Activated T-helper 1 cell treated with anti-CD3 and anti-CD28 coated beads, Interleukin-12 subunit alpha, Interleukin-12 subunit beta, Interleukin-2, Interleukin-4 antibody, amounts not matched to agents 30 ng/mL and 10 ng/mL and 1 ng/mL, durations not matched to agents 14 hours and 24 hours and 36 hours (primary cell): ENCODE results near the gene KRT33A. TPM values are rescaled to one million over a fixed set of nuclear protein-coding genes. Genes with fewer than 3 reads are reported as not detected.

ENCODE experiments used
- DNase-seq: peaks from one replicate; pipeline ENCODE4 v3.0.0; 2021; ENCODE audit warnings: low spot score
- H3K27ac Mint-ChIP-seq: one replicate; pipeline ENCODE4 v1.8.0; 2021; ENCODE audit warnings: mild to moderate bottlenecking, mixed read lengths
- H3K27me3 Mint-ChIP-seq: one replicate; pipeline ENCODE4 v1.8.0; 2022; ENCODE audit warnings: mild to moderate bottlenecking, moderate library complexity, mixed read lengths; ENCODE audit not compliant: insufficient read depth
- H3K36me3 Mint-ChIP-seq: one replicate; pipeline ENCODE4 v1.8.0; 2021; ENCODE audit warnings: low read depth, mixed read lengths
- H3K4me1 Mint-ChIP-seq: one replicate; pipeline ENCODE4 v1.8.0; 2021; ENCODE audit warnings: low read depth, mixed read lengths
- H3K4me3 Mint-ChIP-seq: one replicate; pipeline ENCODE4 v1.8.0; 2021; ENCODE audit warnings: mild to moderate bottlenecking, moderate library complexity, mixed read lengths
- H3K9me3 Mint-ChIP-seq: one replicate; pipeline ENCODE4 v1.8.0; 2021; ENCODE audit warnings: mixed read lengths
- intact Hi-C: fragments of 100-400 bp; cut with micrococcal nuclease; formaldehyde crosslinking; loops from one replicate; pipeline ENCODE4 v1.15.1; 2024
- total RNA-seq: library from RNA; stranded (reverse); gene quantifications from 2 replicates; pipeline ENCODE4 v1.2.3, GENCODE V29; 2022

The KRT33A gene
- total RNA-seq, 1 donor from 2014 or later = not detected

DNA sequence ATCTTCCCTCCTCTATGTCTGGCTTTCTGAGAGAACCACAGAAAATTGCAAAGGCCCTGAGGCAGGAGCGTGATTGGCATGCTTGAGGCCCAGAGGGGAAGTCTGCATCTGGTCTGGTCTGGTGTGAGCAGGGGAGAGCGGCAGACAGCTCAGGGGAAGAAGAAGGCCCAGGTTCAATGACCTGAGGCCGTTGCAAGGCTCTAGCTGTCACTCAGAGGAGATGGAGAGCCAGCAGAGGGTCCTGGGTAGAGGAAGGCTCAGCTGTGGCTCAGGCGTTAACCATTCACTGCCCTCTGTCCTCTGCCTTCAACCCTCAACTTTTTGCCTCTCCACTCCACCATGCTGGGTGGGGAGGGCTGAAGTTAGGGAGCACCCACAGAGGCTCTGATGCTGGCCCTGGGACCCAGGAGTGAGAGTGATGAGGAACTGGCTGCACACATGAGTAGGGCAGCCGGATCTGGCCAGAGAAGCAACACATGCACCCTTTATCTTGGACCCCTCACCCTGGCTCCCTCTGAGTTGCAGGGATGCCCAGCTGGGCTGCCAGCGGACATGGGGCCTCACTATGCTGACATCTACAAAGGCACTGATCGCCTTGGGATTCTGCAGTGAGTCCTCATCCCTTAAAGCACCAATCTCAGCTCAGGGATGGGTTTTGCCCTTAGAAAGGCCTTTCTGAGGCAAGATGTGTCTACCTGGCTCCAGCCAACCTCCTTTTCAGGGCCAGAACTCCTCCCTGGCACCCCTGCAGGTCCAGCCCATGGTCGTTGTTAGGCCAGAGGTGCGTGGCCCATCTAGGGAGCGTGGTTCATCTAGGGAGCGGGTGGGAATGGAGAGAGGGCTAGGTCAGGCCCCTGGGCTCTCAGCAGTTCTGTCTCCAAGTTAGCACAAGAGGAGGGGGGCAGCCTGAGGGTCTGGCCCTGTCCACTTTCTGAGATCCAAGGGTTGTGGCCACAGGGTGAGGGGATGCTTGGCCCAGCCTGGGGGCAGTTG lies 27.4 kb downstream of the KRT33A start:
- Mint-ChIP-seq H3K27ac (no peak overlapping the region), H3K27me3 (no peaks in the 10 kb centered on the region), H3K4me1 (peaks cover 7% of the 10 kb centered on the region), H3K4me3 (no peak overlapping the region), H3K9me3 (peaks cover 18% of the 10 kb centered on the region), H3K36me3 (no peaks in the 10 kb centered on the region)
- intact Hi-C loops = loop anchor here (2.0 to 5.0 kb wide), 2 partner anchors 416 to 520 kb away; no protein-coding TSS in a partner anchor
- no peak for DNase-seq

DNA sequence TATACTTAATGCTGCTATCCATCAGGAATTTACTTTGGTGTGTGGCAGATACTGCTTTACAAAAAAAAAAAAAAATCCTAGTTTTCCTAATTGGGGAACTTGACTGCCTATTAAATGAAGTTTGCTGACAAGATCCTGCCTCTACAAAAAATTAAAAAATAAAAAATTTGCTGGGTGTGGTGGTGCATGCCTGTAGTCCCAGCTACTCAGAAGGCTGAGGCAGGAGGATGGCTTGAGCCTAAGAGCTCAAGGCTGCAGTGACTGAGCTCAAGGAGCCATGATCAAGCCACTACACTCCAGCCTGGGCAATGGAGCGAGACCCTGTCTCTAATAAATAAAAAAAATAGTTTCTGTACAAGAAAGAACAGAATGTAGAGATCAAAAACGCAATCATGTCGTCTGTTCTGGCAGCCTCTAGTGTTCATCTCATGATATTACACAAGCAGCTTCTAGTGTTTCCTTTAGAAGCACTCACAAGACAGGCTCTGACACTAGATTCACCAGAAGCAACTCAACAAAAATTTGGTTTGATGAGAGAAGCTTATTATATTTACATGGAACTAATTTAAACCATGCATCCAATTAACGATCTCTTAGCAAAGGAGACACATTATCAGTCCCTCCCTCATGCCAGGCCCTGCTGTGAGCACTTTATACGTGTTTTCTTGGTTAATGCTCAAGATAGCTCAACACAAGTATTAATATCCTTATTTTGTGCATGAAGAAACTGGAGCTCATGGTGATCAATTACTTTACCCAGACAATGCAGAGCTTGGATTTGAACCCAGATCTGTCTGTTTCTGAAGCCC lies 28.3 kb downstream of the KRT33A start:
- peaks cover 7% of the 10 kb centered on the region for H3K4me1 Mint-ChIP-seq
- H3K27me3 Mint-ChIP-seq = no peaks in the 10 kb centered on the region
- H3K9me3 Mint-ChIP-seq = peaks cover 18% of the 10 kb centered on the region
- no peak for DNase-seq
- no peak overlapping the region for H3K4me3 Mint-ChIP-seq
- H3K36me3 Mint-ChIP-seq = no peaks in the 10 kb centered on the region
- H3K27ac Mint-ChIP-seq = no peak overlapping the region
- intact Hi-C loops = loop anchor here (2.0 to 5.0 kb wide), 2 partner anchors 415 to 519 kb away; no protein-coding TSS in a partner anchor

DNA sequence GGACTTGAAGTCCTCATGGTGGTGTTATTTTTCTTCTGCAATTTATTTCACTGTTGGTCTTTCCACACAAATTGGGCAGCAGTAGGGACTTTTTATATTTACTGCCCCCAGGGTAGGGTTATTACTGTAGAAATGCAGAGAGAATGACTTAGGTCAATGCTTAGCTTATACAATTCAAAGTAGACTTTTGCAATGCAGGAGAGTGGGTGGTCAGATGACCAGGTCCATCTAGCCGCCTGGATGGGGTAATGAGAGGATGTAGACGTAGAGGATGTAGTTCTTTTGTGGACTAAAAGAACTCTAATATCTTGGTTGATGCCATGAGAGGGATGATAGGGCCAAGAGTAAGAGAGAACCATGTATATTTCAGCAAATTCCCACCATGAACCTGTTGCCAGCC lies 32.4 kb downstream of the KRT33A start:
- Mint-ChIP-seq H3K4me1 (peaks cover 7% of the 10 kb centered on the region), H3K36me3 (no peaks in the 10 kb centered on the region), H3K9me3 (peaks cover 18% of the 10 kb centered on the region), H3K4me3 (no peak overlapping the region), H3K27ac (no peak overlapping the region), H3K27me3 (peaks cover 3% of the 10 kb centered on the region)
- DNase-seq = no peak
- intact Hi-C loops = no loop called here

DNA sequence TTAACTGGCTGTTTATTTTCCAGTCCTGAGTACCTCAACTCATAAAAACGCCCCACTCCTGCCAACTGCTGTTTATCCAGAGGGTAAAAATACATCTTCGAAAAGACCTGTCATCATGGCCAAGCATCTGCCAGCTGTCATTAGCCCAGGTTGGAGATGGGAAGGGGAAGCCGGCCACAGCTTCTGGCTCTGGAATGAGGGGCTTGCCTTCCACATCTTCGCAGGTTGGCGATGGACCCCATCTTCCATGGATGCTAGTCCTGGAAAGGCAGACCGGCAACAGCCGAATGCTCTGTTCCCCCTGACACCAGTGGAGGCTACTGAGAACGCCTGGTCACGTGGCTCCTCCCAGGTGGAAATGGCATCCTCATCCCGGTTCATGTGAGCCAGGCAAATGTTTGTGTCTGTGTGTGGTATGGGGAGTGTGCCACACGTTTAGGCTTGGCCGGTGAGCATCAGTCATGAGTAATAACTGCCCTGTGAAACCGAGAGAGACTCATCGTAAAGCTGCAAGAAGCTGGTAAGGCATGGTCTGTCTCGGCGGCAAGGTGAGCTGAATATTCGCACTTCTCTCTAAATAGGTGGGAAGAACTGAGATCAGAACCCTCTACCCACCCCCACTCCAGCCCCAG lies 34.7 kb downstream of the KRT33A start:
- peaks cover 6% of the 10 kb centered on the region for H3K27me3 Mint-ChIP-seq
- H3K36me3 Mint-ChIP-seq = no peaks in the 10 kb centered on the region
- no peak for DNase-seq
- peaks cover 3% of the 10 kb centered on the region for H3K4me1 Mint-ChIP-seq
- no peak overlapping the region for H3K4me3 Mint-ChIP-seq
- no peak overlapping the region for H3K27ac Mint-ChIP-seq
- intact Hi-C loops = no loop called here
- H3K9me3 Mint-ChIP-seq = peaks cover 18% of the 10 kb centered on the region

DNA sequence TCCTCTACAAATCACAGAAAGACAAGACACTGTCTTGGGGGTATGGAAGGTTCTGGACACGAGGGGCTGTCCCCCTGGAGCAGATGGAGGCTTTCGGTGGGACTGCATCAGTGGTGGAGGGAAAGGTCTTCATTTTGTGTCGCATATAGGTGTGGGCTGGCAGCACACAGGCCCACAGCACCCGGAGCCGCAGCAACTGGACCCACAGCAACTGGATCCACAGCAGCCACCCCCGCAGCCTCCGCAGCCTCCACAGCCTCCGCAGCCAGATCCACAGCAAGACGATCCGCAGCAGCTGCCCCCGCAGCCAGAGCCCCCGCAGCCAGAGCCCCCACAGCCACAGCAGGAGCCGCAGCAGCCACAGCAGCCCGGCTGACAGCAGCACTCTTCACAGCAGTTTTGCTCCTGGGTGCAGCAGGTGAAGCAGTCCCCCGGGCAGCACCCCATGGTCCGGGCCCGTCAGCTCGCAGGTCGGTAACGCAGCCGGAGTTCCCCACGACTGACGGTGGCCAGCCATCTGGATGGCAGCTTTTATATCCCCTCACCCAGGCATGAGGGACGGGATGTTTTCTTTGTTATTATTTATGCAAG lies 35.3 kb downstream of the KRT33A start, which contains the start of gene KRTAP17-1:
TSS of gene KRTAP17-1 (minus strand) at position 507 of the 591 bp plus-strand sequence. CDS start at position 447, 60 bp downstream.
- no peak for DNase-seq
- Mint-ChIP-seq H3K4me3 (no peak within 1 kb of the TSS), H3K4me1 (peaks cover 8% of the 10 kb centered on the region), H3K27me3 (peaks cover 6% of the 10 kb centered on the region), H3K9me3 (peaks cover 13% of the 10 kb centered on the region), H3K36me3 (no peaks in the 10 kb centered on the region), H3K27ac (no peak within 1 kb of the TSS)
- intact Hi-C loops = no loop called here

DNA sequence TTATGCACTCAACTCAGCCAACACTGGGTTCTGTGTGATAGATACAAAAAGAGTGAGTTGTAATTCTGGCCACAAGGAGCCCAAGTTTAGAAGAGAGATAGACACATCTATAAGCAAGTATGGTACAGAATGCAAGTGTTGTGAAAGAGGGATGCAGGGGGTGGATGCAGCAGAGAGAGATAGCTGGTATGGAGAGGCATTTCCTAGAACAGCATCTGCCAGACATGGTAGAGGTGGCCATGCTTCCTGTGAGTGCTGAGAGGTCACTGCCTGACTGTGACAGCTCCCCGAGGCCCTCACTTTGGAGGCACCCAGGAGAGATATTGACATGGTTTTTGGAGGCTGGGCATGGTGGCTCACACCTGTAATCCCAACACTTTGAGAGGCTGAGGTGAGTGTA lies 39.5 kb downstream of the KRT33A start:
- Mint-ChIP-seq H3K9me3 (no peaks in the 10 kb centered on the region), H3K4me3 (no peak overlapping the region), H3K27me3 (peaks cover 13% of the 10 kb centered on the region), H3K4me1 (peaks cover 32% of the 10 kb centered on the region), H3K27ac (no peak overlapping the region), H3K36me3 (no peaks in the 10 kb centered on the region)
- intact Hi-C loops = no loop called here
- DNase-seq = no peak

DNA sequence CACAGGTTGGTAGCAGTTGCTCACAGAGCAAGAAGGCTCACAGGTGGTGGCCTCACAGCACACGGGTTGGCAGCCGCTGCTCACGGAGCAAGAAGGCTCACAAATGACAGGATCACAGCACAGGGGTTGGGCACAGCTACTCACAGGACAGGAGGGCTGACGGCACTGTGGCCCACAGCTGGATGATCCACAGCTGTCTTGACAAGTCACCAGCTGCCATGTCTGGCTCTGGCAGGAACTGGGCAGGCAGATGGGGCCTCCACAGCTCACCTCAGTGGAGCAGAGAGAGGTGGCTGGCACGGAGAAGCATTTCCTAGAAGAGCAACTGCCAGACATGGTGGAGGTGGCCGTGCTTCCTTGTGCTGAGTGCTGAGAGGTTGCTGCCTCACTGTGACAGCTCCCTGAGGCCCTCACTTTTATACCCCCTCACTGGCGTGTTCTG lies 41.7 kb downstream of the KRT33A start, which contains the start of gene KRTAP16-1:
TSS of gene KRTAP16-1 (minus strand) at position 392 of the 442 bp plus-strand sequence. CDS start at position 336, 56 bp downstream.
- DNase-seq = no peak
- intact Hi-C loops = loop anchor here (5.0 kb wide), 1 partner anchor 402 kb away; no protein-coding TSS in a partner anchor
- Mint-ChIP-seq H3K27me3 (peaks cover 12% of the 10 kb centered on the region), H3K4me3 (no peak within 1 kb of the TSS), H3K27ac (no peak within 1 kb of the TSS), H3K4me1 (peaks cover 32% of the 10 kb centered on the region), H3K36me3 (no peaks in the 10 kb centered on the region), H3K9me3 (no peaks in the 10 kb centered on the region)

DNA sequence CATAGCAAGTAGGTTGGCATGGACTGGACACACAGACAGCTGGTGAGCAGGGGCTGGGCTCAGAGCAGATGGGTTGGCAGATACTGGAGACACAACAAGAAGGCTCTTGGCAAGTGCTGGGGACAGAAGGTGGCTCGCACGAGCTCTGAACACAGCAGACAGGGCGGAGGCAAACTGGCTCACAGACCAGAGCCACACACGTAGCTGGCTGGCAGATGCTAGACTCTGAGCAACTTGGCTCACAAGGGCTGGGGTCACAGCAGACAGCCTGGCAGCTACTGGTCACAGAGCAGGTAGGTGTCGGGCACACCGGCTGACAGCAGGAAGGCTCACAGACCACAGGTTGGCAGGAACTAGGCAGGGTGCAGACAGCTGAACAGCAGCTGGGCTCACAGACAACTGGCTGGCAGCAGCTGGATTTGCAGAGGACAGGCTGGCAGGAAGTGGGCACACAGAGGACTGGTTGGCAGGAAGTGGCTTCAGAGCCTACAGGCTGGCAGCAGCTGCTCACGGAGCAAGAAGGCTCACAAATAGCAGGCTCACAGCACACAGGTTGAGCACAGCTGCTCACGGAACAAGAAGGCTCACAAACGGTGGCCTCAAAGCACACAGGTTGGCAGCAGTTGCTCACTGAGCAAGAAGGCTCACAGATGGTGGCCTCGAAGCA lies 42.2 kb downstream of the KRT33A start:
- intact Hi-C loops = loop anchor here (5.0 kb wide), 1 partner anchor 401 kb away; no protein-coding TSS in a partner anchor
- H3K36me3 Mint-ChIP-seq = no peaks in the 10 kb centered on the region
- H3K9me3 Mint-ChIP-seq = no peaks in the 10 kb centered on the region
- H3K27me3 Mint-ChIP-seq = peaks cover 12% of the 10 kb centered on the region
- DNase-seq = no peak
- no peak overlapping the region for H3K4me3 Mint-ChIP-seq
- no peak overlapping the region for H3K27ac Mint-ChIP-seq
- H3K4me1 Mint-ChIP-seq = peaks cover 32% of the 10 kb centered on the region

DNA sequence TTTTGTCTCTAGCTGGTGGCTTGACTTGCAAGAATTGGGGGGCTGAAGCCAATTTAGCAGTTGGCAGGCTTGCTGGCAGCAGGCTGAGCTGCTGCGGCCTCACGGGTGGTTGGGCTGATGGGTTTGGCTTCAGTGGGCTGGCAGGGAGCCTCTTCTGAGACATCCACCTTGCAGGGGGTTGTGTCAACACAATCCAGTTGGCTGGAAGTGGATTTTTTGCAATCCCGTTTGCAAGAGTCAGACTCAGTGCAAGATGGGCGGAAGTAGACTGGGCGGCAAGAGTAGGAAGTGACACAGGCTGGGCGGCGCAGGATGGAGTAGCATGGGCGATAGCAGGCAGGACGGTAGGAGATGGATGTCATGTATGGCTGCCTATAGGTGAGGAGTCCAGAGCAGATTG lies 43.0 kb downstream of the KRT33A start:
- DNase-seq = no peak
- H3K27ac Mint-ChIP-seq = no peak overlapping the region
- H3K36me3 Mint-ChIP-seq = no peaks in the 10 kb centered on the region
- H3K4me1 Mint-ChIP-seq = peaks cover 32% of the 10 kb centered on the region
- H3K27me3 Mint-ChIP-seq = peaks cover 12% of the 10 kb centered on the region
- no peaks in the 10 kb centered on the region for H3K9me3 Mint-ChIP-seq
- intact Hi-C loops = loop anchor here (5.0 kb wide), 1 partner anchor 400 kb away; no protein-coding TSS in a partner anchor
- no peak overlapping the region for H3K4me3 Mint-ChIP-seq

DNA sequence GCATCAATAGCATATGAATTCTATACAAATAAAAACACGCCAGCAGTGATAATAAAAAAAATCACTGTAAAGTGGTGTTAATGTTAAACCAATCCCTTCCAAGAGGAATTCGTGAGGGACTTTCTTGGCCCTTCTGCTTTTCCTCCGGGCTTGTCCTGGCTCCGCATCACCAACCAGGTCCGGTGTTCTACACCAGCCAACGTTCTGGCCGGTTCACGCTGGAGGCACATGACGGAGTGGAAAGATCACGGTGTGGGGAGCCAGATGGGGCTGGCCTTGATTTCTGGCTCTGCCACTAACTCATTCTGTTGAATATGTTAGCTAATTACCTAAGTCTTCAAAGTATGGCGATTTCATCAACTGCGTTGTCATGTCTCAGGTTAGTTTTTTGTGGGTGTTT lies 46.5 kb downstream of the KRT33A start:
- Mint-ChIP-seq H3K4me3 (no peak overlapping the region), H3K27ac (no peak overlapping the region), H3K27me3 (peaks cover 9% of the 10 kb centered on the region), H3K9me3 (no peaks in the 10 kb centered on the region), H3K4me1 (peaks cover 16% of the 10 kb centered on the region), H3K36me3 (no peaks in the 10 kb centered on the region)
- intact Hi-C loops = no loop called here
- DNase-seq = no peak

DNA sequence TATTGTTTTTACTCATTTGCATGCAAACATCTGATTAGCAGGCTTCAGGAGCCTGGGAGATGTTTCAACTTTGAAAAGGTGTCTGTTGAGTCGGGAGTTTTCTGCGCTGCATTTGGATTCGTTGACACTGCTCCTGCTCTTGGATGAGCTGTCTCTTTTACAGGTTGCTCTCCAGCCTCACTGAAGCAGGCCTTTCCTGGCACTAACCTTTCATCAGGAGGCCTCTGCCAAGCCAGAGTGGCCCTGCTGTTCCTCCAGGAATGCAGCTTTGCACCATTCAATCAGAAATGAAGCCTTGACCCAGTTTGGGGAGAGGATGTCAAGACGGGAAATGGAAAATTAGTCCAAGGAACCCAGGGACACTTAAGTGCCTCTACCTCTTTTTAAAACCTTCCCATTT lies 47.6 kb downstream of the KRT33A start:
- DNase-seq = no peak
- intact Hi-C loops = no loop called here
- H3K4me1 Mint-ChIP-seq = peaks cover 5% of the 10 kb centered on the region
- H3K27ac Mint-ChIP-seq = no peak overlapping the region
- H3K4me3 Mint-ChIP-seq = no peak overlapping the region
- no peaks in the 10 kb centered on the region for H3K36me3 Mint-ChIP-seq
- peaks cover 11% of the 10 kb centered on the region for H3K27me3 Mint-ChIP-seq
- no peaks in the 10 kb centered on the region for H3K9me3 Mint-ChIP-seq
